Lung (tissue), 12 donors: ENCODE results near the gene SNW1. TPM values are rescaled to one million over a fixed set of nuclear protein-coding genes. Genes with fewer than 3 reads are reported as not detected.

Source experiments
- ATAC-seq: fragments of 200-7000 bp; cut with Tn5 transposase; one replicate; pipeline ENCODE4 v1.9.1; 2020; ENCODE audit warnings: moderate number of reproducible peaks; ENCODE audit not compliant: insufficient read depth, low FRiP score
- DNase-seq, 3 donors: peaks; one replicate each; pipeline ENCODE4 v3.0.0-alpha.2; 2013 to 2017
- H3K27ac ChIP-seq, 2 donors: one replicate each; pipeline ENCODE4 v1.5.1; 2013; ENCODE audit warnings: mild to moderate bottlenecking in 2 of 2, moderate library complexity in 2 of 2, control low read depth in 1 of 2, inconsistent platforms in 1 of 2, low read depth in 1 of 2, low read length in 1 of 2
- H3K27me3 ChIP-seq, 3 donors: one replicate each; pipeline ENCODE4 v1.5.1; 2013; ENCODE audit warnings: low read length in 2 of 3; ENCODE audit not compliant: control insufficient read depth in 3 of 3, insufficient read depth in 3 of 3
- H3K36me3 ChIP-seq, 4 donors: one replicate each; pipeline ENCODE4 v1.5.1; 2013; ENCODE audit warnings: low read length in 4 of 4, mild to moderate bottlenecking in 1 of 4, moderate library complexity in 1 of 4; ENCODE audit not compliant: control insufficient read depth in 4 of 4, insufficient read depth in 4 of 4
- H3K4me1 ChIP-seq, 5 donors: one replicate each; pipeline ENCODE4 v1.5.1; 2013; ENCODE audit warnings: low read length in 5 of 5, mild to moderate bottlenecking in 2 of 5, moderate library complexity in 1 of 5; ENCODE audit not compliant: control insufficient read depth in 5 of 5, insufficient read depth in 5 of 5
- H3K4me3 ChIP-seq: one replicate; pipeline ENCODE4 v1.5.1; 2013; ENCODE audit warnings: mild to moderate bottlenecking, control low read depth, moderate library complexity
- H3K9ac ChIP-seq, 2 donors: one replicate each; pipeline ENCODE4 v1.5.1; 2013; ENCODE audit warnings: low read length in 2 of 2, control low read depth in 1 of 2; ENCODE audit not compliant: insufficient read depth in 1 of 2
- H3K9me3 ChIP-seq, 4 donors: one replicate each; pipeline ENCODE4 v1.5.1; 2013; ENCODE audit warnings: low read length in 3 of 4, mild to moderate bottlenecking in 1 of 4, moderate library complexity in 1 of 4; ENCODE audit not compliant: control insufficient read depth in 4 of 4, insufficient read depth in 3 of 4
- WGBS, 2 donors: extraction: QIAGEN DNeasy Blood & Tissue Kit; methylation state at CpG; one replicate each; pipeline ENCODE4 v1.1.7; 2013; 5-methylcytosine and 5-hydroxymethylcytosine counted together
- polyA plus RNA-seq, 2 donors: library from polyadenylated mRNA; stranded (reverse); fragments of 200-250 nt; gene quantifications; one replicate each; pipeline ENCODE4 v1.2.1, GENCODE V29; 2013
- total RNA-seq, 2 donors: library from RNA; depleted of rRNA in 1 of 2; stranded (reverse); fragments of >200 nt in 1 of 2; gene quantifications; one replicate each; pipeline ENCODE4 v1.2.1, GENCODE V29; 2014 to 2021
- TF ChIP-seq, protein P1 (sequence below): IDR thresholded peaks from 2 replicates; pipeline ENCODE4 v1.5.1; 2012; ENCODE audit warnings: mild to moderate bottlenecking; ENCODE audit errors: control extremely low read depth, extremely low read depth
- donor health status: control.
- donor health status: control.
- donor health status: Bipolar disorder and iron deficiency.
- donor health status: healthy.
- donor health status: DM: yes; HTN: yes; CAD: no.

The SNW1 gene
- total and polyA plus RNA-seq, 4 donors: 23.9 to 86.3 (median 47.8) TPM

DNA sequence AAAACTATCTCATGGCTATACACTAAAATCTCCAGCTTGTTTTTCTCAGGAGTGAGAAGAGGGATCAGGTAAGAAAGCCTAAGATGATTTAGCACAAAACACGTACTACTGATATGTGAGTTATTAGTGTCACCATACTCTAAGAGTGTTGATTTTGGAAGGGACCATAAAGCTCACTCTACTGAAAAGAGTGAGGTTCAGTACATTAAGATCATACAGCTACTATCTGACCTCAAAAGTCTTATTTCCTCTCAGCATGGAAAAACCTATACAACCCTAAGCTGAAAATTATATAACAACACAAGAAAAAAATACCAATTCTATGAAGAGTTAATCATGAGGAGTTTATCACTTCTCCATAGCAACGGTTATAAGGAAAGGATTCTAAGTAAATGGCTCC is 19.5 kb downstream of the SNW1 start:
- Histone ChIP-seq H3K27me3 (no peaks in the 10 kb centered on the region), H3K27ac (no peak overlapping the region), H3K4me3 (no peak overlapping the region), H3K4me1 (peaks cover 0 to 2% (median 0%) of the 10 kb centered on the region in 5 donors), H3K9me3 (no peaks in the 10 kb centered on the region), H3K9ac (no peak overlapping the region), H3K36me3 (peaks cover 11 to 34% (median 25%) of the 10 kb centered on the region in 4 donors)
- no peak for ATAC-seq
- TF ChIP-seq, protein P1, sequence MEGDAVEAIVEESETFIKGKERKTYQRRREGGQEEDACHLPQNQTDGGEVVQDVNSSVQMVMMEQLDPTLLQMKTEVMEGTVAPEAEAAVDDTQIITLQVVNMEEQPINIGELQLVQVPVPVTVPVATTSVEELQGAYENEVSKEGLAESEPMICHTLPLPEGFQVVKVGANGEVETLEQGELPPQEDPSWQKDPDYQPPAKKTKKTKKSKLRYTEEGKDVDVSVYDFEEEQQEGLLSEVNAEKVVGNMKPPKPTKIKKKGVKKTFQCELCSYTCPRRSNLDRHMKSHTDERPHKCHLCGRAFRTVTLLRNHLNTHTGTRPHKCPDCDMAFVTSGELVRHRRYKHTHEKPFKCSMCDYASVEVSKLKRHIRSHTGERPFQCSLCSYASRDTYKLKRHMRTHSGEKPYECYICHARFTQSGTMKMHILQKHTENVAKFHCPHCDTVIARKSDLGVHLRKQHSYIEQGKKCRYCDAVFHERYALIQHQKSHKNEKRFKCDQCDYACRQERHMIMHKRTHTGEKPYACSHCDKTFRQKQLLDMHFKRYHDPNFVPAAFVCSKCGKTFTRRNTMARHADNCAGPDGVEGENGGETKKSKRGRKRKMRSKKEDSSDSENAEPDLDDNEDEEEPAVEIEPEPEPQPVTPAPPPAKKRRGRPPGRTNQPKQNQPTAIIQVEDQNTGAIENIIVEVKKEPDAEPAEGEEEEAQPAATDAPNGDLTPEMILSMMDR: no peak
- 78 to 92% methylated on average over 2 of the region's 2 CpGs for WGBS, 2 donors
- no peak for DNase-seq

DNA sequence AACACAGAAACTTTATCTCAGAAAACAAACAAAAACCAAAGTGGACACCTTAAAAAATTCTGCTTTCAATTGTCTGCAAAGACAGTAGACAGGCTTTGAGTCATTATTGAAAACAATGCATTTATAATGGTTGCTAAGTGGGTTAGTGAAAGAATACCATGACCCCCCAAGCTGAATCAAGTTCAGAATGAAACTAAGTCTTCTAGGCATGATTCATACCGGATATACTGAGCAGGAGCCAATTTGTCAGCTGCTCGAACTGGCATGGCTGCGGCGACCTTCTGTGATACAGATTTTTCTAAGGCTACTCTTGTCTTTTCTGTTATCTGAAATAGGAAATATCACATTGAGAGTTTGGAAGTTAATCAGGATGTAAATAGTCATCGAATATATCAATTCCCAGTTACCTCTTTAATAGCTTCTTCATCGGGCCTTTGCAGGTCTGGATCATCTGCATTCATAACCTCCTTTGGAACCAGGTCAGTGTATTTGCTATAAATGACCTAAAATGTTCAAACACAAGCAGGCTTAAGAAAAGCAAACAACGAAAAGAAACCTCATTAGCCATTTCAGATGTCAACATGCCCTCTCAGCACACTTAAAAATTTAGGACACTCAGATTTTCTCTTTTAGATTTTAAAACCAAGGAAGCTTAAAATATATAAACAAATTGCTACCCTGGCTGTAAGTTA is 22.3 kb downstream of the SNW1 start:
- DNase-seq (no peak), ATAC-seq (no peak)
- Histone ChIP-seq H3K4me3 (no peak overlapping the region), H3K4me1 (no peaks in the 10 kb centered on the region), H3K9me3 (no peaks in the 10 kb centered on the region), H3K36me3 (peaks cover 15 to 41% (median 25%) of the 10 kb centered on the region in 4 donors), H3K27me3 (no peaks in the 10 kb centered on the region), H3K9ac (no peak overlapping the region), H3K27ac (no peak overlapping the region)
- TF ChIP-seq, protein P1: no peak
- WGBS, 2 donors: 68 to 92% methylated on average over 7 of the region's 7 CpGs

DNA sequence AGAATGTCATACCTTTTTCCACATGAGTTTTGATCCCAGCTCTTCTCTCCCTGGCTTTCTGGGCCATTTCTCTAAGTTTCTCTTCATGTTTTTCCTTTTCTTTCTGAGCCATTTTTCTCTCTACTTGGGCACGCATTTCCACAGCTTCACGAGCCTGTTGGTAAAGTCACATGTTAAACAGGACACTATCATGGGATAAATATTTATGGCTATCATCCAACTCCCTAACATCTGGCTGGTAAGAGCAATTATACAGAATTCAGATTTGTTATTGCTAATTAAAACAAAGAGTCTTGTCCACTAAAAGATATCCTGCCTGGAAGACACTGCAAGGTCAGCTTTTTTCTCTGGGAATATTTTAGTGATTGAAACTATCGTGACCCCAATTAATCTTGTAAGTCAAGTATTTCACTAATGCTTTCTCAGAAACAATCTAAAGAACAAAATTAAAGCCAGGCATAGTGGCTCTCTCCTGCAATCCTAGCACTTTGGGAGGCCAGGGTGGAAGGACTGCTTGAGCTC is 29.9 kb downstream of the SNW1 start:
- peaks cover 26 to 65% (median 47%) of the 10 kb centered on the region in 4 donors for H3K36me3 ChIP-seq
- no peak for ATAC-seq
- no peak overlapping the region for H3K27ac ChIP-seq
- peaks cover 0 to 4% (median 0%) of the 10 kb centered on the region in 5 donors for H3K4me1 ChIP-seq
- no peaks in the 10 kb centered on the region for H3K9me3 ChIP-seq
- no peak overlapping the region for H3K9ac ChIP-seq
- H3K4me3 ChIP-seq: no peak overlapping the region
- TF ChIP-seq, protein P1: no peak
- no peak for DNase-seq
- no peaks in the 10 kb centered on the region for H3K27me3 ChIP-seq
- 79 to 86% methylated on average over 3 of the region's 3 CpGs for WGBS, 2 donors
